Activated gamma-delta T cell (primary cell): ENCODE measurements around the gene RBM39.
"Not testable (repeated sequence)": the region's sequence is repeated elsewhere in the genome, so short reads cannot be mapped to it uniquely, and the experiment has no call there.

Experiments used
- DNase-seq: peaks from one replicate; lab custom pipeline; 2025; lab: John Stamatoyannopoulos, UW

RBM39 gene

DNA sequence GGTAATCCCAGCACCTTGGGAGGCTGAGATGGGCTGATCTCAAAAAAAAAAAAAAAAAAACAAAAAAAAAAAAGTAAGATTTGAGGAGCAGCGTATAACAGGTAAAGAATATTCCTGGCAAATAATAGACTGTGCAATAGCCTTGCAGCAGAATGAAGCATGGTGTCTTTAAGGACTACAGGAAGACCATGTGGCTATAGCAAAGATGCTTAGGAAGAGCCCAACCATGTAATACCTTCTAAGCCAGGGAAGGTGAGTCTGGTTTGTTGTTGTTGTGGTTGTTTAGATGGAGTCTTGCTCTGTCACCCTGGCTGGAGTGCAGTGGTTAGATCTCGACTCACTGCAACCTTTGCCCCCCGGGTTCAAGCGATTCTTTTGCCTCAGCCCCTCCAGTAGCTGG lies 14.3 kb upstream of the RBM39 start:
- no peak for DNase-seq

DNA sequence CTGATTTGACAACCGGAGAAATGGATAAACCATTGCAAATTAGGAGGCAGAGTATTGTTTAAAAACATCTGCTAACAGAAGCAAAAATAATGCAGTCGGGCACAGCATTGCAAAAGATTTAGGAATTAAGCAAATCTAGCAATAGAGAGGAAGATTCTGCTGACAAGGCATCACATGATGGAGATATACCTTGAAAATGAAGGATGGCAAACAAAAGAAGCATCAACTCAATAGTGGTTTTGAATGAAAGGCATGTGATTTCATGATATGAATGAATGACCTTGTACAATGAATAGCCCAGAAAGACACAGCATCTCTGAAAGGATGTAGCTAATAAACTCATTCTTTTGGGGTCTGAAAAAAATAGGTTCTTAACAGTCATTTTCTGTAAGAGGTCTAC lies 8.6 kb upstream of the RBM39 start:
- no peak for DNase-seq

GRCh38 chr20:35744492-35744841 lies 2.4 kb upstream of the RBM39 start:
- DNase-seq, result not testable (repeated sequence)

DNA sequence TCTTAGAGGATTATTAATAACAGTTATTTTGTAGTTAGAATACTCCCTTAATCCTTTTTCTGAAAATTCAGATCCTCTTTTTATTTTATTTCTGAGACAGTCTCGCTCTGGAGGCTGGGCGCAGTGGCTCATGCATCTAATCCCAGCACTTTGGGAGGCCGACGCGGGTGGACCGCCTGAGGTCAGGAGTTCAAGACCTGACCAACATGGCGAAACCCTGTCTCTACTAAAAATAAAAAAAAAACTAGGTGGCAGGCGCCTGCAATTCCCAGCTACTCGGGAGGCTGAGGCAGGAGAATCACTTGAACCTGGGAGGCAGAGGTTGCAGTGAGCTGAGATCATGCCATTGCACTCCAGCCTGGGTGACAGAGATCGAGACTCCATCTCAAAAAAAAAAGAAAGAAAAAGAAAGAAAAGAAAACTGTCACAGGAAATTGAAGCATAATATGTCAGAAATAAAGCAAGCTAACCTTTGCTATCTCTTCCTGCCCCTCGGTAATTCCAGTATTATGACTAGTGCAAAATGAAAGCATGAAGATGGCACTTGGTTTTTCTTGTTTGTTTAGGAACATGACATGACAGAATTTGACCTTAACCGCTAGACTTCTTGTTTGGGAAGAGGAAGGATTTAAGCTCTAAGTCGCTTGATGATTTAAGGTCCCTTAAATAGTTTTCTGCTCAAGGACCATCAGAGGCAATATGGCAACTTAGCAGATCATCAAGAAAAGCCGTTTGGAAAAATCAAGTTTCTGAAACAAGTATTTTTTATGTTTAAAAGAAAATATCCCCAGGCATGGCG lies 1.8 kb upstream of the RBM39 start:
- no peak for DNase-seq

- no peak for DNase-seq
Measured at GRCh38 chr20:35742741-35743523, 872 bp upstream of the RBM39 start.

DNA sequence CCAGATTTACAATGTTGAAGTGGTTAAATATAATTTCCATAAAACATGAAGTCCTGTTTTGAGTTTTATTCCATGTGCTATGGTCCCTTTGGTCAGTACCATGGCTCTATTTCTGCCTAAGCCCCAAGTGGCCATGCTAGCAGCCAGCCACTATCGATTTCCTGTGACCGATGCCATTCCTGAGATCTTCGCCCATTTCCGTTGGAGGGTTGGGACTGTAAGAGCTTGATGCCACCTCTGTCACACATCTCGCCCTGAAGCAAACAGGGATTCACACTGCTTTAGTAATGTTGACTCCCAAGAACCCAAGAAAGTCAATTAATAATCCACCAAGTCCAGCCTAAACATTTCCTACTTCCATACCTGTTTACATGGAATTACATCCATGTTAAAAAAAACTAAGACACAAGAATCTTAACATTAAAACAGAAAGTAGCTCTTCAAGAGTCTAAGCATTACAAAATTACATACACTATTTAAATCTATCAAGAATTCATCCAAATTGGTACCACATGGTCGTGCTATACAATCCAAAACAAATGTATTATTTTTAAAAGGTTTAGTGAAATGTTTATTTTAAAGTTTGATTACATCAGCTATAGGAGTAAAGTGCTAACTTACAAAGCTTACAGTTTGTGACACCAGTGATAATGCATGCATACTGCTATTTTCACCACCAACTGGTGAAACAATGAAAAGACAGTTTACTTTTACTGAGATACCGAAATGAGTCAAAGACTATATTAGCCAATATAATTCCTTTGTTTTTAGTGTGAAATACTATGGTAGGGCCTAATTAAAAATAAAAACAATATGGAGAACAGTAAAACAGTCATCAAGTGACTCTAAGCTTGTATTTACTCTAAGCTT lies 2.5 kb downstream of the RBM39 start:
- DNase-seq, result no peak

DNA sequence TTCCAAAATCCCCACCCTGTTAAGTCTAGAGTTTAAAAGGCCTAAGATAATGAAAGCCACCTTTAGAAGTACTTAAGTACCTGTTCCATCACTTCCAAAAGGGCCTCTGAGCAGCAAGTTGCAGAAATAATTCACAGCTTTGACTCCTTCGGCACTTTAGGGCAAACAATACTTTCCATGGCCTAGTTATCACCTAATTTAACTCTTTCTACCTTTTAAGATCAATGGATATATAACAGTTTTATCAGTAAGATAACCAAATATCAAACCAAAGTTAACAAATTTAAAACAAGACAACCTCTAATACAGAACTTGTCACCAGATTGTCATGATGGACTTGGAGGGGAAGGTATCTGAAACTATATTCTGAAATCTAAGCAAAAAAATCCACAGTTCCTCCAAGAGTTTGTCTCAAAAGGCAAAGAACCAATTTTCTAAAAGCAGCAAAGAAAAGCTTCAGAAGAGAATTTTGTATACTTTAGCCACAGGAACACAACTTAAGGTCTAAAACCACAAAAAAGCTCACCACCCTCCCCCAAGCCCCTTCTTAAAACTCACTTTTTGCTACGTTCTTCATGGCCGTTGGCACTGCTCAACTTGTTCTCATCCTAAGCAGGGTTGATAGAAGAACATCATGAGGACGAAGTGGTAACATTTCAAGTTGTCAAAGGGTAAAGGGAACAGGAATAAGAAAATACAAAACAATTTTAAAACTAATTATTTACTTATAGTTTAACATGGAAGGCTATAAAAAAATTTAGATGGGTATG lies 3.5 kb downstream of the RBM39 start:
- no peak for DNase-seq

- no peak for DNase-seq
Measured at GRCh38 chr20:35737865-35738333, 4.2 kb downstream of the RBM39 start.

- no peak for DNase-seq
Measured at GRCh38 chr20:35735826-35736470, 6.1 kb downstream of the RBM39 start.

- no peak for DNase-seq
Measured at GRCh38 chr20:35734777-35735649, 7.0 kb downstream of the RBM39 start.

DNA sequence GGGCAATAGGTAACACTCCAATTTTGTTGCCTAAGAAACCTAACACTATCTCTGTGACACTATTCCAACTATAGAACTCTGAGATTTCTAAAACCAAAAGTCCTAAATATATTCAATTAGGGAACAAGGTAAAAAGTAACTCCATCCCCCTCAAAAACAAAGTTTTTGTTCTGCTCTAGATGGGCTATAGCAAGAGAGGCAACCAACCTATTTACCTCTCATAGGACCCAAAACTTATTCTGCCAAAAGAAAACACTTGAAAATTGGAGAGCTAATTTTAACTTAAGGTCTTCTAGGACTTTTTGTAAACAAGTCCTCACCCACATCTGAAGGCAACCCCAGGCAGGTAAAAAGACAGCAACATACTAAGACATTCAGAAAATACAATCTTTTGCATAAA lies 7.7 kb downstream of the RBM39 start:
- DNase-seq, result no peak

DNA sequence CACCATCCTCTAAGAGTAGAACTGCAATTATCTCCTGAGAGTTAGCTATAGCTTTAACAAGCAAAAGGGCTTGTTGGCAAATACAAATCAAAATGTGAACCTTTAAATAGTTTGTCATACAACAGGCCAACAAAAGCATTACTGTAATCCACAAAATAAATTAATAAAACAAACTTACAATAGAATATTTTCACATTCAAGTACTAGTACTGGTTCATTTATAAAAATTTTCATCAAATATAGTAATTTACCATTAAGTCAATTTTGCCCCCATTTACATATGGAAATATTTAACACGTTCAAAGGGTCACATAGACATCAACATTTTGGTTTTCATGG lies 9.4 kb downstream of the RBM39 start:
- DNase-seq, result no peak

GRCh38 chr20:35731862-35732643 lies 10.0 kb downstream of the RBM39 start:
- DNase-seq, result no peak

DNA sequence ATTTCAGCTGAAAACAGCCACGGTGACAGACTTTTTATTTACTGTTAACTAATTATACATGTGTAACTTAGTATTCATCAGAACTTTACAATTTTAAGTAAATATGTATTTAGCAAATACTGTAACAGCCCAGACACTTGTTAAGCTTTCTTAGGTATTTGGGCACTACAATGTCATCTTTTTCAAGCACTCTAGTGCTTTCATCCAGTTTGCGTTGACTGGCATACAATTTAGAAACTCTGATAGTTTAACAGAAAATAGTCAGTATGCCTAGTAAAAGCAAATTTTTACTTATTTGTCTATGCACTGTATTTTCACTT lies 10.6 kb downstream of the RBM39 start:
- DNase-seq, result no peak

- no peak for DNase-seq
Measured at GRCh38 chr20:35730583-35731468, 11.2 kb downstream of the RBM39 start.

GRCh38 chr20:35729836-35730582 lies 12.1 kb downstream of the RBM39 start:
- no peak for DNase-seq

- no peak for DNase-seq
Measured at GRCh38 chr20:35729283-35729807, 12.7 kb downstream of the RBM39 start.
